Measurements from ENCODE around the gene MYBPC3.

GRCh38 chr11:47387944-47388696 lies 35.6 kb upstream of the MYBPC3 start:
- TF ChIP-seq EZH2 (IDR thresholded peaks at IDR 0.05) (no peak), POLR2AphosphoS5 (IDR thresholded peaks at IDR 0.05; ENCODE audit: borderline replicate concordance, low read depth, low read length) (no peak)
